NCI-H146 treated with DMSO at 0.1 percent for 48 hours (cell line): Measurements from ENCODE around the gene RAB19.

Experiments used
- DNase-seq: peaks from one replicate; lab custom pipeline; 2025; ENCODE audit not compliant: unreplicated experiment; lab: John Stamatoyannopoulos, UW

RAB19 gene

GRCh38 chr7:140403878-140404564, at the start of gene RAB19:
Gene RAB19 (plus strand): TSS chr7:140404058. CDS start chr7:140407647, 3,589 bp downstream.
- DNase-seq, result peak; percentile 81

- no peak for DNase-seq
These were observed 45.8 kb upstream of the RAB19 start for GRCh38 chr7:140358024-140358411.

GRCh38 chr7:140358412-140359051, 45.3 kb upstream of the RAB19 start:
- DNase-seq, result no peak

GRCh38 chr7:140360697-140361229, 43.1 kb upstream of the RAB19 start:
- DNase-seq, result no peak

- DNase-seq, result no peak
These were observed 39.0 kb upstream of the RAB19 start for GRCh38 chr7:140364819-140365218.

- DNase-seq, result no peak
These were observed 36.3 kb upstream of the RAB19 start for GRCh38 chr7:140367528-140367927.

GRCh38 chr7:140369294-140369693, 34.6 kb upstream of the RAB19 start:
- DNase-seq, result no peak

GRCh38 chr7:140375323-140375722, 28.5 kb upstream of the RAB19 start:
- DNase-seq, result no peak

GRCh38 chr7:140375892-140376730, 27.7 kb upstream of the RAB19 start:
- no peak for DNase-seq

GRCh38 chr7:140383954-140384713, 19.7 kb upstream of the RAB19 start:
- no peak for DNase-seq

GRCh38 chr7:140384894-140385545, 18.8 kb upstream of the RAB19 start:
- no peak for DNase-seq

GRCh38 chr7:140389445-140389844, 14.4 kb upstream of the RAB19 start:
- no peak for DNase-seq

- DNase-seq, result no peak
These were observed 13.8 kb upstream of the RAB19 start for GRCh38 chr7:140390034-140390433.

GRCh38 chr7:140390466-140391190, 13.2 kb upstream of the RAB19 start:
- no peak for DNase-seq

GRCh38 chr7:140391634-140392033, 12.2 kb upstream of the RAB19 start:
- DNase-seq, result no peak

GRCh38 chr7:140393756-140394306, 10.0 kb upstream of the RAB19 start:
- DNase-seq, result no peak

- peak; percentile 76 for DNase-seq
These were observed 5.8 kb upstream of the RAB19 start, which contains the start of gene SLC37A3 for GRCh38 chr7:140397784-140398750. Gene SLC37A3 (minus strand): TSS chr7:140398530. CDS start chr7:140382526, 16,004 bp downstream.

- no peak for DNase-seq
These were observed 5.0 kb upstream of the RAB19 start for GRCh38 chr7:140398821-140399220.
